ENCODE measurements around the gene CSTPP1.

The CSTPP1 gene

DNA sequence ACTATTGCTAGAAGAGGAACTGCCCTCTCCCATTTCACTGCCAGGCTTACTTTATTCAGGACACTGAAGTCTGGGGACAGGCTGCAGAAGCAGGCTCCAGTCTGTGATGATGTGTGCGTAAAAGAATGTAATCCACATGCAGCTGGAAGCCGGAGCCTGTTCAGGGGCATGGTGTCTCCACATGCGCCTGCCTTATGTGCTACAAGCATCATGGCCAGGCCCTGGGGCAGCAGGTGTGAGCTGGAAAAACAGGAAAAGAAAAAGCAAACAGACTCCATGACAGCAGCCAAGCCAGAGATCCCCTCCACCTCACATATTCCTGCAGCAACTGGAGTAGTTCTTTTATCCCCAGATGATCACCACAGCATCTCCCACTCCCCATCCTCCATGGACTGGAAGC lies 206.8 kb downstream of the CSTPP1 start:
- DNase-seq (ENCODE audit: low spot score) = no peak
- TF ChIP-seq, protein P1, sequence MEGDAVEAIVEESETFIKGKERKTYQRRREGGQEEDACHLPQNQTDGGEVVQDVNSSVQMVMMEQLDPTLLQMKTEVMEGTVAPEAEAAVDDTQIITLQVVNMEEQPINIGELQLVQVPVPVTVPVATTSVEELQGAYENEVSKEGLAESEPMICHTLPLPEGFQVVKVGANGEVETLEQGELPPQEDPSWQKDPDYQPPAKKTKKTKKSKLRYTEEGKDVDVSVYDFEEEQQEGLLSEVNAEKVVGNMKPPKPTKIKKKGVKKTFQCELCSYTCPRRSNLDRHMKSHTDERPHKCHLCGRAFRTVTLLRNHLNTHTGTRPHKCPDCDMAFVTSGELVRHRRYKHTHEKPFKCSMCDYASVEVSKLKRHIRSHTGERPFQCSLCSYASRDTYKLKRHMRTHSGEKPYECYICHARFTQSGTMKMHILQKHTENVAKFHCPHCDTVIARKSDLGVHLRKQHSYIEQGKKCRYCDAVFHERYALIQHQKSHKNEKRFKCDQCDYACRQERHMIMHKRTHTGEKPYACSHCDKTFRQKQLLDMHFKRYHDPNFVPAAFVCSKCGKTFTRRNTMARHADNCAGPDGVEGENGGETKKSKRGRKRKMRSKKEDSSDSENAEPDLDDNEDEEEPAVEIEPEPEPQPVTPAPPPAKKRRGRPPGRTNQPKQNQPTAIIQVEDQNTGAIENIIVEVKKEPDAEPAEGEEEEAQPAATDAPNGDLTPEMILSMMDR (IDR thresholded peaks at IDR 0.05; ENCODE audit: extremely low read depth, missing control alignments) = no peak

- no peak for DNase-seq (ENCODE audit: low spot score)
- TF ChIP-seq, protein P1 (IDR thresholded peaks at IDR 0.05; ENCODE audit: extremely low read depth, missing control alignments) = no peak
Observed at GRCh38 chr11:47144541-47144940, 208.0 kb downstream of the CSTPP1 start.

GRCh38 chr11:47147250-47147649 lies 210.7 kb downstream of the CSTPP1 start:
- TF ChIP-seq, protein P1 (IDR thresholded peaks at IDR 0.05; ENCODE audit: extremely low read depth, missing control alignments) = no peak
- DNase-seq (ENCODE audit: low spot score) = no peak

- TF ChIP-seq, protein P1 (IDR thresholded peaks at IDR 0.05; ENCODE audit: extremely low read depth, missing control alignments) = no peak
- no peak for DNase-seq (ENCODE audit: low spot score)
Observed at GRCh38 chr11:47147681-47148080, 211.1 kb downstream of the CSTPP1 start.

DNA sequence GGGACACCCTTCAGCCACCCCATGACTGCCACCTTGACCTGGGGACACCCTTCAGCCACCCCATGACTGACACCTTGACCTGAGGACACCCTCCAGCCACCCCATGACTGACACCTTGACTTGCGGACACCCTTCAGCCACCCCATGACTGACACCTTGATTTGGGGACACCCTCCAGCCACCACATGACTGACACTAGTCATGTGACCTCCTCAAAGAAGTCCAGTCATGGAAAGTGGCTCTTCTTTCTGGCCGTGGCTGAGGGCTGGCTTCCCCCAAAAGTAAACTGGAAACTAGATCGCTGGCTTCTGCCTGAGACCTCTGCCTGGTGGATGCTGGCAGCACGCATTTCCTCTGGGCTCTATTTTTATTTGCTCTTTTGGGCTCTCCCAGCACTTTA lies 211.7 kb downstream of the CSTPP1 start:
- no peak for DNase-seq (ENCODE audit: low spot score)
- TF ChIP-seq, protein P1 (IDR thresholded peaks at IDR 0.05; ENCODE audit: extremely low read depth, missing control alignments) = no peak

- TF ChIP-seq, protein P1 (IDR thresholded peaks at IDR 0.05; ENCODE audit: extremely low read depth, missing control alignments) = no peak
- no peak for DNase-seq (ENCODE audit: low spot score)
Observed at GRCh38 chr11:47148903-47149531, 212.5 kb downstream of the CSTPP1 start.

DNA sequence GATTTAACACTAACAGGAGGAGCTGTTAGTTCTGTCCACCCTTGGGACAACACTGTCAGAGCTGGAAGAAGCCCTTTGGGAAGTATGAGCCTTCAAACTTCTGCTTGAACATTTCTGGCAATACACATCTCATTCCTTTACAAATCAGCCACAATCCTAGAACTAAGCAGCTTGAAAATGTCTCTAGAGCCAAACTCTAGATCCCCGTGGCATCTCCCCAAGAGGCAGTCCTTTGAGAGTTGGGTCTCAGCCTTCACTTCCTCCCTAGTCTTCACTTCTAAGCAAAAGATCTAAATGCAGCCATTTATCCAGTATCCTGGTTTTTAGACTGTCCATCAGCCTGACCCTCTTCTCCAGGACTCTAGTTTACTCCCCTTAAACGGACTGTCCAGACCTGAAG lies 213.2 kb downstream of the CSTPP1 start:
- DNase-seq (ENCODE audit: low spot score) = no peak
- TF ChIP-seq, protein P1 (IDR thresholded peaks at IDR 0.05; ENCODE audit: extremely low read depth, missing control alignments) = no peak
